Neural cell (in vitro differentiated cells): ENCODE results near the gene RILPL1. TPM values are rescaled to one million over a fixed set of nuclear protein-coding genes. Genes with fewer than 3 reads are reported as not detected.

Experiments used
- H2AFZ ChIP-seq: fragments of 200-600, 300-800 bp; sonication (generic), shearing (Covaris generic); 2 replicates; pipeline ENCODE4 v1.6.0; 2014; ENCODE audit warnings: low read depth, mild to moderate bottlenecking, antibody characterized with exemption, low read length, moderate library complexity
- H3F3A ChIP-seq: fragments of 200-600 bp; shearing (Covaris generic); 2 replicates; pipeline ENCODE4 v1.6.1; 2016; ENCODE audit warnings: mild to moderate bottlenecking, moderate library complexity, mixed read lengths, antibody characterized with exemption, low read length; ENCODE audit not compliant: insufficient read depth, poor library complexity, severe bottlenecking
- H3K27ac ChIP-seq: fragments of 200-600, 300-800 bp; sonication (generic), shearing (Covaris generic); 2 replicates; pipeline ENCODE4 v1.5.1; 2014; ENCODE audit warnings: mild to moderate bottlenecking, low read length, moderate library complexity
- H3K27me3 ChIP-seq: fragments of 300-800, 200-600 bp; sonication (generic), shearing (Covaris generic); 2 replicates; pipeline ENCODE4 v1.6.0; 2014; ENCODE audit warnings: mild to moderate bottlenecking, low read depth, low read length, moderate library complexity; ENCODE audit not compliant: insufficient read depth
- H3K36me3 ChIP-seq: fragments of 300-800, 200-600 bp; sonication (generic), shearing (Covaris generic); 2 replicates; pipeline ENCODE4 v1.5.1; 2014; ENCODE audit warnings: mild to moderate bottlenecking, antibody characterized with exemption, low read length, moderate library complexity; ENCODE audit not compliant: insufficient read depth
- H3K4me2 ChIP-seq: fragments of 300-800, 200-600 bp; sonication (generic), shearing (Covaris generic); 2 replicates; pipeline ENCODE4 v1.6.0; 2014; ENCODE audit warnings: mild to moderate bottlenecking, low read length
- H3K4me3 ChIP-seq: fragments of 300-800, 200-600 bp; sonication (generic), shearing (Covaris generic); 2 replicates; pipeline ENCODE4 v1.5.1; 2014; ENCODE audit warnings: mild to moderate bottlenecking, low read length, moderate library complexity
- H3K79me2 ChIP-seq: fragments of 200-600 bp; shearing (Covaris generic); replicated peaks from 2 replicates; pipeline ENCODE4 v1.6.0; 2014; ENCODE audit warnings: mild to moderate bottlenecking, low read length, moderate library complexity; ENCODE audit not compliant: insufficient read depth
- H3K9ac ChIP-seq: fragments of 300-800, 200-600 bp; sonication (generic), shearing (Covaris generic); 2 replicates; pipeline ENCODE4 v1.6.1; 2016; ENCODE audit warnings: mild to moderate bottlenecking, low read length, mixed read lengths
- H3K9me2 ChIP-seq: fragments of 200-600 bp; shearing (Covaris generic); 2 replicates; pipeline ENCODE4 v1.6.1; 2016; ENCODE audit warnings: mild to moderate bottlenecking, low read length, mixed read lengths; ENCODE audit not compliant: insufficient read depth
- H3K9me3 ChIP-seq: fragments of 200-600, 300-800 bp; sonication (generic), shearing (Covaris generic); 2 replicates; pipeline ENCODE4 v1.6.1; 2016; ENCODE audit warnings: mild to moderate bottlenecking, mixed run types, low read length, moderate library complexity, mixed read lengths
- H4K20me1 ChIP-seq: fragments of 200-600 bp; shearing (Covaris generic); 2 replicates; pipeline ENCODE4 v1.6.1; 2016; ENCODE audit warnings: mild to moderate bottlenecking, mixed run types; ENCODE audit not compliant: insufficient read depth
- CTCF ChIP-seq: fragments of 450-650 bp; IDR thresholded peaks from 2 replicates; pipeline ENCODE4 v1.5.1; 2014; ENCODE audit warnings: antibody characterized with exemption, mild to moderate bottlenecking, moderate library complexity; ENCODE audit not compliant: poor library complexity, severe bottlenecking
- EP300 ChIP-seq: fragments of 450-650 bp; conservative IDR thresholded peaks from 2 replicates; pipeline ENCODE4 v1.6.1; 2014; ENCODE audit warnings: antibody characterized with exemption, mild to moderate bottlenecking, moderate library complexity; ENCODE audit not compliant: poor library complexity, severe bottlenecking
- EZH2 ChIP-seq: fragments of 200-600, 300-800 bp; shearing (Covaris generic), sonication (generic); IDR thresholded peaks from 2 replicates; pipeline ENCODE4 v1.6.1; 2014; ENCODE audit warnings: antibody characterized with exemption, low read length, borderline replicate concordance, mild to moderate bottlenecking; ENCODE audit not compliant: insufficient read depth, poor library complexity, severe bottlenecking
- MXI1 ChIP-seq: fragments of 450-650 bp; conservative IDR thresholded peaks from 2 replicates; pipeline ENCODE4 v1.6.1; 2014; ENCODE audit warnings: antibody characterized with exemption, mild to moderate bottlenecking; ENCODE audit not compliant: poor library complexity, severe bottlenecking
- POLR2AphosphoS5 ChIP-seq: IDR thresholded peaks from 2 replicates; pipeline ENCODE4 v1.6.1; 2012
- REST ChIP-seq: IDR thresholded peaks from 2 replicates; pipeline ENCODE4 v1.6.1; 2012; ENCODE audit warnings: borderline replicate concordance
- SMC3 ChIP-seq: fragments of 450-650 bp; conservative IDR thresholded peaks from 2 replicates; pipeline ENCODE4 v1.6.1; 2014; ENCODE audit warnings: antibody characterized with exemption, mild to moderate bottlenecking, moderate library complexity; ENCODE audit not compliant: poor library complexity
- TAF1 ChIP-seq: IDR thresholded peaks from 2 replicates; pipeline ENCODE4 v1.6.1; 2012; ENCODE audit warnings: low read depth
- polyA plus RNA-seq: library from polyadenylated mRNA; depleted of rRNA; stranded (reverse); fragments of >200 nt; gene quantifications from 2 replicates; pipeline ENCODE4 v1.2.3, GENCODE V29; 2014

RILPL1 gene
- polyA plus RNA-seq, 1 donor from 2014 or later = 1.4 TPM

GRCh38 chr12:123446333-123446713 lies 87.2 kb downstream of the RILPL1 start:
- Histone ChIP-seq H3K4me3 (no peak overlapping the region), H3K9me3 (no peaks in the 10 kb centered on the region), H4K20me1 (no peaks in the 10 kb centered on the region), H3K79me2 (no peaks in the 10 kb centered on the region), H3K36me3 (no peaks in the 10 kb centered on the region), H3F3A (no peaks in the 10 kb centered on the region), H3K9ac (no peak overlapping the region), H3K27me3 (no peaks in the 10 kb centered on the region), H2AFZ (no peak overlapping the region), H3K27ac (no peak overlapping the region), H3K4me2 (no peak overlapping the region), H3K9me2 (no peaks in the 10 kb centered on the region)
- TF ChIP-seq REST (no peak), SMC3 (no peak), CTCF (no peak), TAF1 (no peak), POLR2AphosphoS5 (no peak), EP300 (no peak), MXI1 (no peak)

GRCh38 chr12:123445388-123446332 lies 87.9 kb downstream of the RILPL1 start:
- H3K27ac ChIP-seq = no peak overlapping the region
- no peak overlapping the region for H3K9ac ChIP-seq
- no peaks in the 10 kb centered on the region for H3K9me2 ChIP-seq
- no peak overlapping the region for H3K4me3 ChIP-seq
- H3K36me3 ChIP-seq = no peaks in the 10 kb centered on the region
- no peaks in the 10 kb centered on the region for H3K9me3 ChIP-seq
- no peaks in the 10 kb centered on the region for H3F3A ChIP-seq
- H3K79me2 ChIP-seq = no peaks in the 10 kb centered on the region
- no peak overlapping the region for H2AFZ ChIP-seq
- no peak overlapping the region for H3K4me2 ChIP-seq
- H3K27me3 ChIP-seq = no peaks in the 10 kb centered on the region
- no peaks in the 10 kb centered on the region for H4K20me1 ChIP-seq
- no peak for TF ChIP-seq REST
- no peak for TF ChIP-seq EZH2
- TF ChIP-seq SMC3 = no peak
